Common myeloid progenitor, CD34-positive (primary cell): ENCODE measurements around the gene INO80B.
"Not testable (repeated sequence)": the region's sequence is repeated elsewhere in the genome, so short reads cannot be mapped to it uniquely, and the experiment has no call there.

Experiments
- CTCF ChIA-PET: fragments of 350-600 bp; sonication (Branson Sonifier 250); formaldehyde crosslinking; loops from one replicate; lab custom pipeline; 2021; ENCODE audit warnings: antibody characterized with exemption; lab: Charles Lee
- POLR2A ChIA-PET: fragments of 350-600 bp; sonication (Branson Sonifier 250); formaldehyde crosslinking; loops from one replicate; lab custom pipeline; 2021; ENCODE audit warnings: antibody characterized with exemption; lab: Charles Lee
- DNase-seq, 3 donors: peaks; one replicate each; pipeline versions ENCODE4 v3.0.0 to v3.0.0-alpha.2; 2013
- H3K27ac ChIP-seq, 2 experiments: 1 replicate in 1 of 2; 2 replicates in 1 of 2; pipeline ENCODE4 v1.7.0; 2013; ENCODE audit warnings: inconsistent platforms in 2 of 2, low read length in 2 of 2, mild to moderate bottlenecking in 2 of 2, low read depth in 1 of 2, moderate library complexity in 1 of 2; ENCODE audit not compliant: severe bottlenecking in 2 of 2, insufficient read depth in 1 of 2, poor library complexity in 1 of 2
- H3K27me3 ChIP-seq, 5 experiments: replicated peaks in 2 of 5; 1 replicate in 3 of 5; 2 replicates in 2 of 5; pipeline versions ENCODE4 v1.6.1 to v1.7.0; 2013; ENCODE audit warnings: low read length in 4 of 5, mild to moderate bottlenecking in 2 of 5, moderate library complexity in 2 of 5, inconsistent platforms in 1 of 5; ENCODE audit not compliant: insufficient read depth in 5 of 5, control insufficient read depth in 4 of 5
- H3K36me3 ChIP-seq, 4 experiments: 1 replicate in 2 of 4; 2 replicates in 2 of 4; pipeline versions ENCODE4 v1.6.1 to v1.7.0; 2013; ENCODE audit warnings: low read length in 3 of 4, control low read depth in 1 of 4, mild to moderate bottlenecking in 1 of 4; ENCODE audit not compliant: control insufficient read depth in 4 of 4, insufficient read depth in 4 of 4
- H3K4me1 ChIP-seq, 4 experiments: 1 replicate in 3 of 4; 2 replicates in 1 of 4; pipeline versions ENCODE4 v1.6.1 to v1.7.1; 2013; ENCODE audit warnings: low read length in 3 of 4, mild to moderate bottlenecking in 3 of 4, control low read depth in 1 of 4, inconsistent platforms in 1 of 4, moderate library complexity in 1 of 4; ENCODE audit not compliant: control insufficient read depth in 4 of 4, insufficient read depth in 4 of 4; ENCODE audit errors: control extremely low read depth in 1 of 4
- H3K4me3 ChIP-seq, 7 experiments: 1 replicate in 4 of 7; 2 replicates in 3 of 7; pipeline versions ENCODE4 v1.5.1 to v1.7.0; 2013; ENCODE audit warnings: mild to moderate bottlenecking in 7 of 7, low read length in 6 of 7, moderate library complexity in 6 of 7, inconsistent platforms in 2 of 7, low read depth in 2 of 7, control low read depth in 1 of 7; ENCODE audit not compliant: insufficient read depth in 4 of 7, control insufficient read depth in 1 of 7; ENCODE audit errors: extremely low read depth in 1 of 7
- H3K9me3 ChIP-seq, 5 experiments: 1 replicate in 4 of 5; 2 replicates in 1 of 5; pipeline versions ENCODE4 v1.6.1 to v1.7.1; 2013; ENCODE audit warnings: low read length in 4 of 5, mild to moderate bottlenecking in 2 of 5, inconsistent platforms in 1 of 5, low read depth in 1 of 5, moderate library complexity in 1 of 5; ENCODE audit not compliant: control insufficient read depth in 4 of 5, insufficient read depth in 2 of 5; ENCODE audit errors: control extremely low read depth in 1 of 5
- WGBS: methylation state at CpG from one replicate; pipeline ENCODE4 v1.1.5; 2013; ENCODE audit not compliant: insufficient coverage; 5-methylcytosine and 5-hydroxymethylcytosine counted together

Gene INO80B

DNA sequence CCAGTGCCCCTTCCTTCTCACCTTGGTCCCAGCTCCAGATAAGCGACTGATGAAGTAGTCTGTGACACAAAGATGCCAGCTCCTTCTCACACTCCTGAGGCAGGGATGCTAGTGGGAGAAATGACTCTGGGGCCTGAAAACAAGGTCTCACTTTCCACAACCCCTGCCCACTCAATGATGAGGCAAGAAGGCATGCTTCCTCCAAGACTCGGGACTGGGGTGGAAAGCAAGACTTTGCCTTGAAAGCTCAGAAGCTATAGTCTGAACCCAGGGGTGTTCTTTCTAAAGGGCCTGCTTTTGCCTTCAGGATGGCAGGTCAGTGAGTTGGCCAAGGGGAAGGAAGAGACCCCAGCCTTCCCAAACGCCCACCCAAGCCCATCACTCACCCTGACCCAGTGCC lies 26.5 kb downstream of the INO80B start:
- peak overlapping the region; percentile 88 to 100 (median 94) for H3K4me3 ChIP-seq
- ChIA-PET CTCF (interaction anchor here (0.9 to 7.6 kb wide), 9 partner anchors 8 to 106 kb away, joined by 3 to 75 read pairs (median 5); partner anchors contain the start of genes INO80B, MRPL53 and WBP1), POLR2A (interaction anchor here (2.4 to 2.8 kb wide), 2 partner anchors 9 to 24 kb away, joined by 13 to 16 read pairs; partner anchors contain the start of genes MRPL53 and WBP1)
- no peaks in the 10 kb centered on the region for H3K9me3 ChIP-seq
- peak overlapping the region in 1 of 2 experiments; percentile 81 for H3K27ac ChIP-seq
- DNase-seq, result no peak
- 100% methylated on average over 1 of the region's 3 CpGs for WGBS
- H3K27me3 ChIP-seq, result no peaks in the 10 kb centered on the region
- peaks cover 5 to 22% (median 17%) of the 10 kb centered on the region in 4 experiments for H3K36me3 ChIP-seq
- H3K4me1 ChIP-seq, result peaks cover 4 to 37% (median 23%) of the 10 kb centered on the region in 4 experiments

DNA sequence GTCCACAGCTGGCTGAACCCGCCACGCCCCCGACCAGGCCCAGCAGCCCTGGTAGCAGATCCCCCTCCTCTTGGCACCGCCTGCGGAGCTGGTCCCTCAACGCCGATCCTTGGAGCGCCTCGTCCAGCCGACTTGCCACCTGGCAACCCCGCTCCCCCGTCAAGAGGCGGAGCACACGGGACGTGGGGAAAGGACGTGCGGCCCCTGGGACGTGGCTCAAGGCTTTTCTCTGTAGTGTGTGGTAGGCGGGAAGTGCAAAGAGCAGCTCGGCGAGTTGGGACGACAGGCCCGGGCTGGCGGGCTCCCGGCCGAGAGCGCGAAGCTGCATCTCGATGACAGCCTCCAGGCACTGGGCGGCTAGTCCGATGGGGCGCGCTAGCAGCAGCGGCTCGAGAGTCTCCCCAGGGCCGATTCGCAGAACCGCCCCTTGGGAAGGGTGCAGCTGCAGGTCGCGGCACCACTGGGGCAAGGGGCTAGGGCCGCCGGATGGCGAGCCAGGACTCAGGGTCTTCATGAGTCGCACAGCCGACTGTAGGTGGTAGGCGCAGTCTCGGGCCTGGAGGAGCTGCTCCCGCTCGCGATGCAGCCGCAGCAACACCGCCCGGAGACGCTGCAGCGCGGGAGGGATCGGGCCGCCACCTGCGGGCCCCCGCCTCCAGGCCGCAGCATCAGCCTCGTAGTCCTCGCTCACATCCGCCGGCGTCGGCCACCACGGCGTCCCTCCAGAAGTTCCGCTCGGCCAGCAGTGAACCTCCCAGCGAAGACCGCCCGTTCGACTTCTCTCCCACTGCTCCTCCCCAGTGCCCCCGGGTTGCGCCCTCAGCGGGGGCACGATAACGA lies 27.3 kb downstream of the INO80B start:
- WGBS, result 3% methylated on average over 76 of the region's 80 CpGs
- CTCF ChIA-PET, result interaction anchor here (0.8 to 7.6 kb wide), 26 partner anchors 8 to 118 kb away, joined by 3 to 75 read pairs (median 5); partner anchors contain the start of genes INO80B, MRPL53, TLX2 and WBP1
- peak in 1 of 3 donors; percentile 67 for DNase-seq

DNA sequence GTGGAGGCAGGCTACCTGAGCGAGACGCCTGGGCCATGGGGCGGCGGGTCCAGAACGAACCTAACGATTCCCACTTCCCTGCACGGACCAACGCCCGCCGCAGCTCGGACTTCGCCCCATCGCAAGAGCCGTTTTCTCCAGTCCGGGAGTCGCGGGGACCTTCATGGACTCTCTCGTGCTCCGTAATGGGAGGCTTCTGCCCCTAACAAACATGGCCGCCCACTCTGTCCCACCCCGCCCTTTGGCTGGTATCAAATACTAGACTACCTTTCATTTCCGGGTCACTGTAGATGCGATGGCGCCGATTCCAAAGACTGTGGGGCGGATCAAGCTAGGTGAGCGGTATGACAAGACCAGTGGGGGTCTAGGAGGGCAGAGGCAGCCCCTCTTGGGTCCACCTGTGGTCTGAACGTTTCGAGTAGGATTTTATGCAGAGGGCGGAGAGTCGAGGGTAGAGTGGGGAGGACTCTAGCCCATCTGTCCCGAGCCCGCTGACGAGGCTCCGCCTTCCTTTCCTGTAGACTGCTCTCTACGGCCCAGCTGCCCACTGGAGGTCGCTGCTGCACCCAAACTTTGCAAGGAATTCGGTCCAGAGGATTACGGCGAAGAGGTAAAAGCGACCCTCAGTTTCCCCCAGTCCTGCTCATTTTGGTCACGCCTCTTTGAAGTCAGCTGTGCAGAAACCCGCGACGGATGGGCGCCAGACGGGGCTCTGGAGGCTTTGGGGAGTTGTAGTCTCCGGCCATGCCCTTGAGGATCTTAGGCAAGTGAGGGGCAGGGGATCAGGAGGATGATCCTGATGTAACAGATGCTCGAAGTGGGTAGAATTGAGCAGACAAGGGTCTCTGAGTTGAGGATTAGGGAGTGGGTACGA lies 28.2 kb downstream of the INO80B start, which contains the start of the genes CCDC142 and TTC31:
Gene CCDC142, minus strand, starts transcription at position 198 of the 874 bp plus-strand sequence. Its CDS starts 161 bp downstream, at position 37.
Gene TTC31, plus strand, starts transcription at position 281 of the 874 bp plus-strand sequence. Its CDS starts 15 bp downstream, at position 296.
- Histone ChIP-seq H3K27ac (peak within 1 kb of the TSS; percentile 61 to 81), H3K4me3 (peak within 1 kb of the TSS; percentile 88 to 100 (median 94)), H3K4me1 (peaks cover 4 to 27% (median 23%) of the 10 kb centered on the region in 4 experiments), H3K36me3 (peaks cover 4 to 24% (median 15%) of the 10 kb centered on the region in 4 experiments), H3K9me3 (no peaks in the 10 kb centered on the region), H3K27me3 (no peaks in the 10 kb centered on the region)
- POLR2A ChIA-PET, result interaction anchor here (1.0 to 2.8 kb wide), 4 partner anchors 10 to 48 kb away, joined by 3 to 16 read pairs (median 14); partner anchors contain the start of genes AUP1, HTRA2, MRPL53 and WBP1
- peak; percentile 94 to 96 (median 96) for DNase-seq
- CTCF ChIA-PET, result interaction anchor here (0.7 to 7.6 kb wide), 28 partner anchors 9 to 117 kb away, joined by 3 to 75 read pairs (median 5); partner anchors contain the start of genes INO80B, MRPL53, TLX2 and WBP1
- WGBS, result 1% methylated on average over 46 of the region's 50 CpGs

More for the DNA sequence above, 27.3 kb downstream of the INO80B start:
- POLR2A ChIA-PET, result interaction anchor here (2.2 to 2.8 kb wide), 3 partner anchors 9 to 48 kb away, joined by 13 to 16 read pairs (median 15); partner anchors contain the start of genes AUP1, HTRA2, MRPL53 and WBP1
- Histone ChIP-seq H3K27me3 (no peaks in the 10 kb centered on the region), H3K4me1 (peaks cover 4 to 33% (median 23%) of the 10 kb centered on the region in 4 experiments), H3K27ac (peak overlapping the region; percentile 61 to 81), H3K4me3 (peak overlapping the region; percentile 88 to 100 (median 94)), H3K9me3 (no peaks in the 10 kb centered on the region), H3K36me3 (peaks cover 6 to 22% (median 15%) of the 10 kb centered on the region in 4 experiments)

DNA sequence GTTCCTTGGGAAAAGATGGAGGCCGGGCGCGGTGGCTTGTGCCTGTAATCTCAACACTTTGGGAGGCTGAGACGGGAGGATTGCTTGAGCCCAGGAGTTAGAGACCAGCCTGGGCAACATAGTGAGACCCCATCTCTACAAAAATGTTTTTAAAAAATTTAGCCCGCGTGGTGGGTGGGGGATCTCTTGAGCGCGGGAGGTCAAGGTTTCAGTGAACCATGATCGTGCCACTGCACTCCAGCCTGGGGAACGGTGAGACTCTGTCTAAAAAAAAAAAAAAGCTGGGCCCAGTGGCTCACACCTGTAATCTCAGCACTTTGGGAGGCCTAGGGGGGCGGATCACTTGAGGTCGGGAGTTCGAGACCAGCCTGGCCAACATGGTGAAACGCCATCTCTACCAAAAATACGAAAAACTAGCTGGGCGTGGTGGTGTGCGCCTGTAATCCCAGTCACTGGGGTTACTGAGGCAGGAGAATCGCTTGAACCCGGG lies 28.8 kb downstream of the INO80B start:
- not testable (repeated sequence) for H3K9me3 ChIP-seq, H3K27me3 ChIP-seq, DNase-seq
- H3K4me1 ChIP-seq, result peaks cover 4 to 27% (median 23%) of the 10 kb centered on the region in 4 experiments
- peak overlapping the region in 1 of 2 experiments; percentile 81 for H3K27ac ChIP-seq
- peaks cover 4 to 29% (median 16%) of the 10 kb centered on the region in 4 experiments for H3K36me3 ChIP-seq
- H3K4me3 ChIP-seq, result peak overlapping the region; percentile 88 to 100 (median 94)
- whole genome bisulfite sequencing, result 84% methylated on average over 15 of the region's 19 CpGs
- ChIA-PET CTCF (interaction anchor here (0.6 to 7.6 kb wide), 18 partner anchors 9 to 107 kb away, joined by 3 to 75 read pairs (median 6); partner anchors contain the start of genes INO80B, MRPL53, TLX2 and WBP1), POLR2A (interaction anchor here (1.0 to 2.2 kb wide), 2 partner anchors 46 to 48 kb away, joined by 3 to 15 read pairs; partner anchors contain the start of genes AUP1 and HTRA2)

DNA sequence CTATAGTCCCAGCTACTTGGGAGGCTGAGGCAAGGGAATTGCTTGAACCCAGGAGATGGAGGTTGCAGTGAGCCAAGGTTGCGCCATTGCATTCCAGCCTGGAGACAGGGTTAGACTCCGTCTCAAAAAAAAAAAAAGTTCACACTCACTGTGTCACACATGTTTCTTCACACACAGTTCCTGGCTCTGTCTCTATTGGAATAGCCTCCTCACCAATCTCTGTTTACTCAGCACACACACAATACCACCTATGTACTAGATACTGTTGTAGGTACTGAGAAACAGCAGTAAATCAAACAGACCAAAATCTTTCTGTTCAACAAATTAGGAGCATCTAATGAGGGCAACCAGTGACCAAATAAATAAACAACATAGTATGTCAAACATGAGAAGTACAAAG lies 31.3 kb downstream of the INO80B start:
- no peak overlapping the region for H3K27ac ChIP-seq
- ChIA-PET POLR2A (no interaction called here), CTCF (interaction anchor here (1.0 to 7.6 kb wide), 3 partner anchors 46 to 101 kb away, joined by 5 to 75 read pairs (median 53); no protein-coding TSS in a partner anchor)
- H3K4me1 ChIP-seq, result peaks cover 4 to 20% (median 19%) of the 10 kb centered on the region in 4 experiments
- peaks cover 9 to 46% (median 23%) of the 10 kb centered on the region in 4 experiments for H3K36me3 ChIP-seq
- no peaks in the 10 kb centered on the region for H3K27me3 ChIP-seq
- 100% methylated on average over 1 of the region's 2 CpGs for whole genome bisulfite sequencing
- H3K9me3 ChIP-seq, result no peaks in the 10 kb centered on the region
- DNase-seq, result no peak
- no peak overlapping the region for H3K4me3 ChIP-seq
